GM12801 (cell line): ENCODE measurements around the gene FAM193A.

Experiments used
- TF ChIP-seq, protein P1 (sequence below): IDR thresholded peaks from one replicate; pipeline ENCODE4 v1.5.1; 2011; ENCODE audit warnings: control low read depth; ENCODE audit not compliant: insufficient read length; ENCODE audit errors: extremely low read depth

Gene FAM193A

DNA sequence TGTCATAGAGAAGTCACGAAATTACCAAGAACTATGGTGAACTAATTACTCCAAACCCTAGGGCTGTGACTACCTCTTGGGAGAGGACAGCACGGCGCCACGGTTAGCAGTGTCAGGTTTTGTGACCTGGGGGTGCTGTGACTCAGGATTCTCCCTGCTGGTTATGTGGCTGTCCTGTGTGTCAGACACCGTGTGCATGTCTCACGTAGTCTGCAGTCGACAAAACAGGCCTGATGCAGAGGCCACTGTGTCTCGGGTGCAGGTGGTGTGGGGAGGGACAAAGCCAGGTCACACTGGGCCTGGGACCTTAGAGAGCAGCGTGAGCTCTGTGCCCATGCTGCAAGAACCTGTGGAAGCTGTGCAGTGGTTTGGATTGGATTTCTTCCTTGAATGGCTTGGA is 185.6 kb downstream of the FAM193A start:
- TF ChIP-seq, protein P1, sequence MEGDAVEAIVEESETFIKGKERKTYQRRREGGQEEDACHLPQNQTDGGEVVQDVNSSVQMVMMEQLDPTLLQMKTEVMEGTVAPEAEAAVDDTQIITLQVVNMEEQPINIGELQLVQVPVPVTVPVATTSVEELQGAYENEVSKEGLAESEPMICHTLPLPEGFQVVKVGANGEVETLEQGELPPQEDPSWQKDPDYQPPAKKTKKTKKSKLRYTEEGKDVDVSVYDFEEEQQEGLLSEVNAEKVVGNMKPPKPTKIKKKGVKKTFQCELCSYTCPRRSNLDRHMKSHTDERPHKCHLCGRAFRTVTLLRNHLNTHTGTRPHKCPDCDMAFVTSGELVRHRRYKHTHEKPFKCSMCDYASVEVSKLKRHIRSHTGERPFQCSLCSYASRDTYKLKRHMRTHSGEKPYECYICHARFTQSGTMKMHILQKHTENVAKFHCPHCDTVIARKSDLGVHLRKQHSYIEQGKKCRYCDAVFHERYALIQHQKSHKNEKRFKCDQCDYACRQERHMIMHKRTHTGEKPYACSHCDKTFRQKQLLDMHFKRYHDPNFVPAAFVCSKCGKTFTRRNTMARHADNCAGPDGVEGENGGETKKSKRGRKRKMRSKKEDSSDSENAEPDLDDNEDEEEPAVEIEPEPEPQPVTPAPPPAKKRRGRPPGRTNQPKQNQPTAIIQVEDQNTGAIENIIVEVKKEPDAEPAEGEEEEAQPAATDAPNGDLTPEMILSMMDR: no peak

DNA sequence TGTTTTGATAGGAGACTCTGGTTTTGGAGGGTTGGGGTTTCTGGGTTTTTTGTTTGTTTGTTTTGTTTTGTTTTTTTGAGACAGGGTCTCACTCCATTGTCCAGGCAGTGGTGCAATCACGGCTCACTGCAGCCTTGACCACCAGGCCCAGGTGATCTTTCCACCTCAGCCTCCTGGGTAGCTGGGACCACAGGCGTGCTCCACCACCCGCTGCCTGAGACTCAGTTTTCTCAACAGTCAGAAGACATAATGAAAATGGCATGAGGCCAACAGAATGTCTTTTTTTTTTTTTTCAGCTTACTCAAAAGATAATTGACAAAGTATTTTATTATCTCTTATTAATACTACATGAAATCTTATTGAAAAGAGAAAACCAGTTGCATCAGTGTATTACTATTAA is 187.3 kb downstream of the FAM193A start:
- TF ChIP-seq, protein P1: no peak

- TF ChIP-seq, protein P1: no peak
These were observed 188.9 kb downstream of the FAM193A start for GRCh38 chr4:2725380-2725779.

DNA sequence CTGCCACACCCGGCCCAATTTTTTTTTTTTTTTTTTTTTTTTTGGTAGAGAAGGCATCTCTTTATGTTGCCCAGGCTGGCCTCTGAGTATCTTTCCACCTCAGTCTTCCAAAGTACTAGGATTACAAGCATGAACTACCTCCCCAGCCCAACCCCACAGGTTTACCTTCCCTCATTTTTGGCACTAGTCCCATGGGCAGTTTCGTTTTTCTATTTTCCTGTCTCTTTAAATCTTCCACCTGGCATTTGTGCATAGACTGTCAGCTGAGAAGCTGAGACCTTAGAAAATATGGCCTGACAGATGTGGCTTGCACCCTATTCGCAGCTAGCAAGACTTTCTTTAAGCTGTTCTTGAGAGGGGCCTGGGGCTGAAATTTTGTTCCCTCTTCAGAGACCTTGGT is 191.8 kb downstream of the FAM193A start:
- TF ChIP-seq, protein P1: no peak

GRCh38 chr4:2728806-2729532 is 192.5 kb downstream of the FAM193A start:
- TF ChIP-seq, protein P1: no peak

DNA sequence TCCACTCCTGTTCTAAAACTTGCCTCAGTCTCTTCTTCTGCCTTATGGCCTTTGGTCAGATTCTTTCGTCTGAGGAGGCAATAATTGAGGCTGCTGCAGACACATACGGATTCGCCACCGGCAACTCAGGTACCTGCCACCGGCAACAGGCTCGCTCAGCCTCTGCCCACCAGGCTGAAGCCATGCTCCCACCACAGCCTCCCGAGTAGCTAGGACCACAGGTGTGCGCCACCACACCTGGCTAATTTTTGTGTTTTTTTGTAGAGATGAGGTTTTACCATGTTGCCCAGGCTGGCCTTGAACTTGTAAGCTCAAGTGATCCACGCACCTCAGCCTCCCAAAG is 193.1 kb downstream of the FAM193A start:
- TF ChIP-seq, protein P1: no peak

GRCh38 chr4:2731907-2732317 is 195.5 kb downstream of the FAM193A start:
- TF ChIP-seq, protein P1: no peak
